ENCODE measurements around the gene NBAS. TPM values are rescaled to one million over a fixed set of nuclear protein-coding genes. Genes with fewer than 3 reads are reported as not detected.
"Not testable (repeated sequence)": the region's sequence is repeated elsewhere in the genome, so short reads cannot be mapped to it uniquely, and the experiment has no call there.

NBAS gene
- total RNA-seq, 3 donors from 2014 or later (not counting 1 experiment from before 2014, with no cell fraction given): 27.8 to 34.7 (median 29.2) TPM

GRCh38 chr2:15546297-15547098, 14.6 kb downstream of the NBAS start:
- TF ChIP-seq CTCF (IDR thresholded peaks at IDR 0.05): no peak
- Histone ChIP-seq H3K4me3 (ENCODE audit: low read length) (no peak overlapping the region), H3K27ac (ENCODE audit: low read length) (no peak overlapping the region), H3K9me3 (ENCODE audit: control insufficient read depth, insufficient read depth, low read length) (no peaks in the 10 kb centered on the region), H3K4me1 (ENCODE audit: control insufficient read depth, insufficient read depth, low read length) (no peaks in the 10 kb centered on the region), H3K27me3 (ENCODE audit: control insufficient read depth, insufficient read depth, low read length) (no peaks in the 10 kb centered on the region), H3K36me3 (ENCODE audit: control insufficient read depth, insufficient read depth, low read length) (peaks cover 5% of the 10 kb centered on the region)
- 98% methylated on average over 9 of the region's 11 CpGs for WGBS (ENCODE audit: insufficient coverage)
- Mint-ChIP-seq H3K27ac (no peak overlapping the region), H3K9me3 (no peaks in the 10 kb centered on the region), H3K4me1 (peaks cover 0 to 9% of the 10 kb centered on the region in 2 donors), H3K4me3 (no peak overlapping the region), H3K27me3 (ENCODE audit: low read depth in 2 of 2) (no peaks in the 10 kb centered on the region), H3K36me3 (no peaks in the 10 kb centered on the region)
- intact Hi-C loops (cut with micrococcal nuclease): no loop called here
- ATAC-seq (no peak), DNase-seq (no peak)

GRCh38 chr2:15544227-15544626, 16.9 kb downstream of the NBAS start:
- H3K36me3 ChIP-seq (ENCODE audit: control insufficient read depth, insufficient read depth, low read length): peaks cover 3% of the 10 kb centered on the region
- Mint-ChIP-seq H3K4me1 (peaks cover 0 to 12% of the 10 kb centered on the region in 2 donors), H3K27ac (no peak overlapping the region), H3K27me3 (ENCODE audit: low read depth in 2 of 2) (no peaks in the 10 kb centered on the region), H3K36me3 (no peaks in the 10 kb centered on the region), H3K4me3 (no peak overlapping the region), H3K9me3 (no peaks in the 10 kb centered on the region)
- ATAC-seq (no peak), DNase-seq (no peak)
- no peak for TF ChIP-seq CTCF (IDR thresholded peaks at IDR 0.05)
- no peak overlapping the region for H3K4me3 ChIP-seq (ENCODE audit: low read length)
- intact Hi-C loops (cut with micrococcal nuclease): no loop called here
- 100% methylated on average over 1 of the region's 2 CpGs for WGBS (ENCODE audit: insufficient coverage)
- H3K4me1 ChIP-seq (ENCODE audit: control insufficient read depth, insufficient read depth, low read length): no peaks in the 10 kb centered on the region
- no peak overlapping the region for H3K27ac ChIP-seq (ENCODE audit: low read length)
- H3K27me3 ChIP-seq (ENCODE audit: control insufficient read depth, insufficient read depth, low read length): no peaks in the 10 kb centered on the region
- H3K9me3 ChIP-seq (ENCODE audit: control insufficient read depth, insufficient read depth, low read length): no peaks in the 10 kb centered on the region

- Mint-ChIP-seq H3K36me3 (no peaks in the 10 kb centered on the region), H3K4me3 (no peak overlapping the region), H3K27ac (no peak overlapping the region), H3K4me1 (peaks cover 0 to 9% of the 10 kb centered on the region in 2 donors), H3K9me3 (no peaks in the 10 kb centered on the region), H3K27me3 (ENCODE audit: low read depth in 2 of 2) (no peaks in the 10 kb centered on the region)
- no peak for TF ChIP-seq CTCF (IDR thresholded peaks at IDR 0.05)
- intact Hi-C loops (cut with micrococcal nuclease): no loop called here
- Histone ChIP-seq H3K4me1 (ENCODE audit: control insufficient read depth, insufficient read depth, low read length) (no peaks in the 10 kb centered on the region), H3K4me3 (ENCODE audit: low read length) (no peak overlapping the region), H3K36me3 (ENCODE audit: control insufficient read depth, insufficient read depth, low read length) (no peaks in the 10 kb centered on the region), H3K27me3 (ENCODE audit: control insufficient read depth, insufficient read depth, low read length) (no peaks in the 10 kb centered on the region), H3K9me3 (ENCODE audit: control insufficient read depth, insufficient read depth, low read length) (no peaks in the 10 kb centered on the region), H3K27ac (ENCODE audit: low read length) (no peak overlapping the region)
- ATAC-seq: no peak
- WGBS (ENCODE audit: insufficient coverage): 98% methylated on average over 6 of the region's 6 CpGs
- DNase-seq: no peak
Measured at GRCh38 chr2:15543541-15543940, 17.6 kb downstream of the NBAS start.

GRCh38 chr2:15543053-15543452, 18.1 kb downstream of the NBAS start:
- DNase-seq: no peak
- Mint-ChIP-seq H3K36me3 (no peaks in the 10 kb centered on the region), H3K4me3 (no peak overlapping the region), H3K27ac (no peak overlapping the region), H3K9me3 (no peaks in the 10 kb centered on the region), H3K27me3 (ENCODE audit: low read depth in 2 of 2) (no peaks in the 10 kb centered on the region), H3K4me1 (peaks cover 0 to 9% of the 10 kb centered on the region in 2 donors)
- intact Hi-C loops (cut with micrococcal nuclease): no loop called here
- WGBS (ENCODE audit: insufficient coverage): 98% methylated on average over 3 of the region's 3 CpGs
- Histone ChIP-seq H3K9me3 (ENCODE audit: control insufficient read depth, insufficient read depth, low read length) (no peaks in the 10 kb centered on the region), H3K36me3 (ENCODE audit: control insufficient read depth, insufficient read depth, low read length) (no peaks in the 10 kb centered on the region), H3K27me3 (ENCODE audit: control insufficient read depth, insufficient read depth, low read length) (no peaks in the 10 kb centered on the region), H3K4me3 (ENCODE audit: low read length) (no peak overlapping the region), H3K4me1 (ENCODE audit: control insufficient read depth, insufficient read depth, low read length) (no peaks in the 10 kb centered on the region), H3K27ac (ENCODE audit: low read length) (no peak overlapping the region)
- no peak for ATAC-seq
- TF ChIP-seq CTCF (IDR thresholded peaks at IDR 0.05): no peak

- intact Hi-C loops (cut with micrococcal nuclease); H3K4me3 Mint-ChIP-seq; H3K27me3 Mint-ChIP-seq (ENCODE audit: low read depth in 2 of 2); H3K9me3 ChIP-seq (ENCODE audit: control insufficient read depth, insufficient read depth, low read length); H3K9me3 Mint-ChIP-seq; H3K36me3 ChIP-seq (ENCODE audit: control insufficient read depth, insufficient read depth, low read length); DNase-seq; H3K36me3 Mint-ChIP-seq; H3K27me3 ChIP-seq (ENCODE audit: control insufficient read depth, insufficient read depth, low read length); H3K27ac Mint-ChIP-seq; H3K4me1 Mint-ChIP-seq; H3K4me3 ChIP-seq (ENCODE audit: low read length); H3K27ac ChIP-seq (ENCODE audit: low read length); ATAC-seq; H3K4me1 ChIP-seq (ENCODE audit: control insufficient read depth, insufficient read depth, low read length): not testable (repeated sequence)
- WGBS (ENCODE audit: insufficient coverage): no CpG with 5 or more reads among the region's 6 CpGs
Measured at GRCh38 chr2:15542269-15542668, 18.9 kb downstream of the NBAS start.

All from natural killer cell (primary cell).